GM12878 (cell line): ENCODE data around the gene TECPR1. TPM values are rescaled to one million over a fixed set of nuclear protein-coding genes. Genes with fewer than 3 reads are reported as not detected.
A peak's percentile ranks its signal among the peaks of the same experiment; 100 is the strongest.

ENCODE experiments used
- ATAC-seq: fragments of 200-7000 bp; cut with Tn5 transposase; 3 replicates; pipeline ENCODE4 v1.9.1; 2020; ENCODE audit warnings: mild to moderate bottlenecking, moderate library complexity
- BruUV-seq: library from RNA; stranded (reverse); fragments of 400-500 nt; replicated peaks from 2 replicates; lab custom pipeline; 2021; lab: Mats Ljungman, UMichigan
- CTCF ChIA-PET: fragments of 300-600 bp; sonication (Branson Sonifier 250); formaldehyde crosslinking; extraction: SDS; loops from one replicate; lab custom pipeline; 2021; ENCODE audit warnings: inconsistent platforms; lab: Yijun Ruan, JAX
- POLR2A ChIA-PET: fragments of 350-600 bp; formaldehyde crosslinking; extraction: SDS; loops from one replicate; lab custom pipeline; 2021; ENCODE audit warnings: inconsistent platforms; lab: Charles Lee
- RAD21 ChIA-PET: fragments of 300-600 bp; sonication (Branson Sonifier 250); formaldehyde crosslinking; loops from one replicate; lab custom pipeline; 2023; ENCODE audit warnings: antibody characterized with exemption; ENCODE audit not compliant: unreplicated experiment; lab: Charles Lee
- SMC1A ChIA-PET: fragments of 300-600 bp; sonication (Branson Sonifier 250); formaldehyde crosslinking; loops from one replicate; lab custom pipeline; 2023; ENCODE audit not compliant: unreplicated experiment, uncharacterized antibody; lab: Charles Lee
- DNase-seq: peaks from one replicate; pipeline ENCODE4 v3.0.0-alpha.2; 2011; ENCODE audit warnings: low read depth, low spot score
- FAIRE-seq: peaks from 3 replicates; lab custom pipeline; 2011; peaks lifted over from hg19 to GRCh38; lab: Jason Lieb, UNC
- H2AFZ ChIP-seq: 2 replicates; pipeline ENCODE4 v1.6.0; 2011; ENCODE audit warnings: low read depth, low read length, control low read depth; ENCODE audit not compliant: control insufficient read depth
- H3K27ac ChIP-seq: 2 replicates; pipeline ENCODE4 v1.5.1; 2011; ENCODE audit warnings: control low read depth; ENCODE audit not compliant: control insufficient read depth, insufficient read depth
- H3K27me3 ChIP-seq, 2 experiments: replicated peaks in 1 of 2; 2 replicates each; pipeline versions ENCODE4 v1.6.0 to v1.6.1; 2011; ENCODE audit warnings: low read length in 1 of 2; ENCODE audit not compliant: control insufficient read depth in 2 of 2, insufficient read depth in 2 of 2
- H3K36me3 ChIP-seq, 2 experiments: 2 replicates each; pipeline ENCODE4 v1.5.1; 2011; ENCODE audit warnings: low read length in 1 of 2; ENCODE audit not compliant: control insufficient read depth in 2 of 2, insufficient read depth in 2 of 2
- H3K4me1 ChIP-seq: 2 replicates; pipeline ENCODE4 v1.6.1; 2011; ENCODE audit warnings: mild to moderate bottlenecking, low read length, moderate library complexity, mixed read lengths; ENCODE audit not compliant: control insufficient read depth, insufficient read depth
- H3K4me2 ChIP-seq: 2 replicates; pipeline ENCODE4 v1.6.0; 2011; ENCODE audit warnings: control low read depth; ENCODE audit not compliant: control insufficient read depth, insufficient read depth
- H3K4me3 ChIP-seq: fragments of 200-600 bp; sonication (generic); 2 replicates; pipeline ENCODE4 v1.5.1; 2016
- H3K79me2 ChIP-seq: 2 replicates; pipeline ENCODE4 v1.6.0; 2011; ENCODE audit warnings: low read length; ENCODE audit not compliant: control insufficient read depth, insufficient read depth
- H3K9ac ChIP-seq: 2 replicates; pipeline ENCODE4 v1.8.0; 2011; ENCODE audit warnings: low read length, control low read depth, mixed read lengths; ENCODE audit not compliant: control insufficient read depth, insufficient read depth
- H3K9me3 ChIP-seq: replicated peaks from 3 replicates; pipeline ENCODE4 v1.5.1; 2011; ENCODE audit warnings: mild to moderate bottlenecking, low read length; ENCODE audit not compliant: control insufficient read depth, insufficient read depth
- H4K20me1 ChIP-seq: 2 replicates; pipeline ENCODE4 v1.6.0; 2011; ENCODE audit not compliant: control insufficient read depth, insufficient read depth
- FOXK2 ChIP-seq: fragments of 450-650 bp; IDR thresholded peaks from 2 replicates; pipeline ENCODE4 v1.6.1; 2017; ENCODE audit warnings: mild to moderate bottlenecking, moderate library complexity
- HDGF ChIP-seq: fragments of 450-650 bp; IDR thresholded peaks from 2 replicates; pipeline ENCODE4 v1.6.1; 2016; ENCODE audit warnings: antibody characterized with exemption
- MEF2A ChIP-seq: IDR thresholded peaks from 2 replicates; pipeline ENCODE4 v1.6.1; 2011; ENCODE audit warnings: low read depth, mild to moderate bottlenecking, low read length, moderate library complexity; ENCODE audit not compliant: insufficient read depth
- POLR2A ChIP-seq: IDR thresholded peaks from 2 replicates; pipeline ENCODE4 v1.6.1; 2011; ENCODE audit warnings: low read depth, mild to moderate bottlenecking, low read length
- WRNIP1 ChIP-seq: IDR thresholded peaks from 2 replicates; pipeline ENCODE4 v1.6.1; 2011; ENCODE audit warnings: low read depth, low read length, improper control_type of control experiment, borderline replicate concordance
- WGBS: methylation state at CpG from one replicate; pipeline ENCODE4 v1.1.6; 2016; ENCODE audit warnings: low lambda C conversion rate; ENCODE audit not compliant: insufficient replicate concordance, insufficient coverage; ENCODE audit errors: missing lambda C conversion rate; 5-methylcytosine and 5-hydroxymethylcytosine counted together
- in situ Hi-C: fragments of 300-500 bp; cut with MboI; formaldehyde crosslinking; loops from 9 replicates; pipeline ENCODE4 v1.14.3; 2018; ENCODE audit warnings: mixed read lengths
- intact Hi-C: fragments of 100-400 bp; cut with micrococcal nuclease; formaldehyde crosslinking; loops from one replicate; pipeline ENCODE4 v1.14.2; 2022; ENCODE audit not compliant: unreplicated experiment
- polyA plus RNA-seq, 11 experiments: library from polyadenylated mRNA; depleted of rRNA in 4 of 11; unstranded in 6 of 11; stranded (reverse) in 5 of 11; fragments of >200 nt; fragmentation: Nextera tagmentation in 4 of 11; fragmentation: Illumina TruSeq in 1 of 11; extraction: Ambion mirVana in 4 of 11; extraction: Trizol in 1 of 11; gene quantifications; 1 replicate in 1 of 11; 2 replicates in 10 of 11; pipeline versions ENCODE4 v1.2.1 to v1.2.3, GENCODE V29; 2011 to 2016; ENCODE audit warnings: inconsistent platforms in 2 of 11, missing spikeins in 2 of 11, low read depth in 1 of 11
- total RNA-seq, 4 experiments: library from RNA; depleted of rRNA in 3 of 4; stranded (reverse); fragments of >200 nt in 3 of 4; fragmentation: Illumina TruSeq in 1 of 4; extraction: Trizol in 1 of 4; gene quantifications; 2 replicates each; pipeline versions ENCODE4 v1.2.1 to v1.2.3, GENCODE V29; 2013 to 2021

TECPR1 gene
- total and polyA plus RNA-seq, 10 of the 15 experiments (the other 5 are each of a cell fraction or from before 2014, with no cell fraction given) = 0.26 to 16.8 (median 4.2) TPM

- no peak for TF ChIP-seq MEF2A
- no peak for TF ChIP-seq FOXK2
Observed at GRCh38 chr7:98297626-98298286, 45.7 kb upstream of the TECPR1 start (continued).

GRCh38 chr7:98296833-98297232, 44.8 kb upstream of the TECPR1 start:
- no peak for DNase-seq
- Histone ChIP-seq H3K36me3 (peaks cover 3 to 17% of the 10 kb centered on the region in 2 experiments; a peak in 3 of 4 replicates), H2AFZ (no peak overlapping the region), H3K4me2 (no peak overlapping the region), H3K4me1 (no peaks in the 10 kb centered on the region), H3K9ac (no peak overlapping the region), H3K27me3 (no peaks in the 10 kb centered on the region), H3K9me3 (no peaks in the 10 kb centered on the region), H3K27ac (no peak overlapping the region), H3K79me2 (no peaks in the 10 kb centered on the region; the same call in 1 of the 2 replicates), H3K4me3 (no peak overlapping the region), H4K20me1 (no peaks in the 10 kb centered on the region)
- POLR2A ChIA-PET = no interaction called here
- no peak for FAIRE-seq
- intact Hi-C loops = loop anchor here (5.0 kb wide), 1 partner anchor 545 kb away; no protein-coding TSS in a partner anchor
- no TSS peak for BruUV-seq
- RAD21 ChIA-PET = no interaction called here
- ATAC-seq = no peak
- SMC1A ChIA-PET = no interaction called here
- WGBS = 82% methylated on average over 12 of the region's 12 CpGs
- in situ Hi-C loops = loop anchor here (5.0 kb wide), 2 partner anchors 110 to 545 kb away; no protein-coding TSS in a partner anchor
- CTCF ChIA-PET = interaction anchor here (0.6 kb wide), 1 partner anchor 116 kb away, joined by 3 read pairs; no protein-coding TSS in a partner anchor
- TF ChIP-seq HDGF = no peak
- TF ChIP-seq POLR2A = peak; percentile 33; the same call in 1 of the 2 replicates
- no peak for TF ChIP-seq WRNIP1
